NCI-H82 treated with DMSO at 0.1 percent for 48 hours (cell line): ENCODE measurements around the gene STRA6.

Experiments used
- DNase-seq: peaks from one replicate; lab custom pipeline; 2025; ENCODE audit not compliant: unreplicated experiment; lab: John Stamatoyannopoulos, UW

Gene STRA6

DNA sequence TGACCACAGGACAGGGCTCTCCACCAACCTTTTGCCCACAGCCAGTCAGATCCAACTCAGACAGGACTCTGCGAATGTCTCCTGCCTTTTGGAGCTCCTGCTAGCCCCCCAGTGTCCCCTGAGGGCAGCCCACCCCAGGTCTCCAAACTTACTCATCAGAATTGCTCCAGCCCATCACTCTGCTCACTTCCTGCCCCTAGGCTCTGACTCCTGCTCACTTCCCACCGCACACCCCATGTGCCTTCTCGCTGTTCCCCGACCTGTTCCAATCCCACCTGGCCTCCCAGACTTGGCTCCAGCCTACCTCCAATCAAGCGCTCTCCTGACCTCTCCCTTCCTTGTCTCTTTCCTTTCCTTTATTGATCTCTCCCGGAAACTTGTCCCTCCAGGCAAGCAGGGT lies 5.9 kb upstream of the STRA6 start:
- DNase-seq = no peak

GRCh38 chr15:74207652-74208440 lies 5.3 kb upstream of the STRA6 start:
- DNase-seq = no peak

GRCh38 chr15:74206801-74207281 lies 4.3 kb upstream of the STRA6 start:
- DNase-seq = no peak

GRCh38 chr15:74205582-74205947 lies 3.0 kb upstream of the STRA6 start:
- no peak for DNase-seq

DNA sequence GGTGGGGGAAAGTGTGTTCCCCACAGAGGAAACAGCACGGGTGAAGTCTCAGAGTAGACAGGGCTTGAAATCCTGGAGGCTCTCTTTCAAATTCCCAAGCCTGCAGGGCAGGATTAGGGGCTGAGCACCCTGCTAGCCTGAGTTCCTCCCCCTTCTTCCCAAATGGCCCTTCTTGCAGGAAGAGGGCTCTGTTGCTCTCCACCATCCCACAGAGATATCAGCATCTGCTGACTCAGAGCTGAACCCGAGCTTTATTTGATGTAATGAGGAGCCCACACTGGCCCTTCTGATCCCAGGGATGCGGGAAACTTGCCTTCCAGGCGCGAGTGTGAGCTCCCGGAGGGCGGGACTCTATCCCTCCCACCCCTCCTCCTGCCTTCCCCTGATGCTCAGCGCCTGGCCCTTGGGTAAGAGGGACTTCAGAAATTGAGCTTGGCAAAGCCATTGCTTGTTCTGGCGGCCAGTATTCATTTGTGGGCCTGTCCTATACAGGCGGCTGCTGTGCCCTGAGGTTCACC lies 1.4 kb upstream of the STRA6 start:
- DNase-seq = peak; percentile 49

- no peak for DNase-seq
Observed at GRCh38 chr15:74201710-74202420, 722 bp downstream of the STRA6 start.

GRCh38 chr15:74200871-74201419 lies 1.6 kb downstream of the STRA6 start:
- DNase-seq = no peak

DNA sequence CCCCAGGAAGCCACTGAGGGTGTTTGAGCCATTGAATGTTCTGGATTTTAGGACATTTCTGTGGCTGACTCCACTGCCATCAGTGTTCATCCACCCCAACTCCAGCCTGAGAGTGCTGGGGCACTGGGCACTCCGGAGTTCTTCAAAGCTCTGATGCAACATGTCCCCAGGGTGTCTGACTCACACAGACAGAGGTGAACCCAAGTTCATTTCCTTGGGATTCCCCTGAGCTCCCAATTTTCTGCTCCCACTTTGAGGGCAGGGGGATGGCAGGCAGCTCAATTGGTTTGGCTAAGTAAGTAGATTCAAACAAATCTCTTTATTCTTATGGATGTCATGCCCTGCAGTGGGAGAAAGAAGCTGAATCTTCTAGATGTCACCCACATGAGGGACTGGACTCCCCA lies 2.2 kb downstream of the STRA6 start:
- DNase-seq = no peak

GRCh38 chr15:74199297-74199652 lies 3.3 kb downstream of the STRA6 start:
- DNase-seq = no peak

DNA sequence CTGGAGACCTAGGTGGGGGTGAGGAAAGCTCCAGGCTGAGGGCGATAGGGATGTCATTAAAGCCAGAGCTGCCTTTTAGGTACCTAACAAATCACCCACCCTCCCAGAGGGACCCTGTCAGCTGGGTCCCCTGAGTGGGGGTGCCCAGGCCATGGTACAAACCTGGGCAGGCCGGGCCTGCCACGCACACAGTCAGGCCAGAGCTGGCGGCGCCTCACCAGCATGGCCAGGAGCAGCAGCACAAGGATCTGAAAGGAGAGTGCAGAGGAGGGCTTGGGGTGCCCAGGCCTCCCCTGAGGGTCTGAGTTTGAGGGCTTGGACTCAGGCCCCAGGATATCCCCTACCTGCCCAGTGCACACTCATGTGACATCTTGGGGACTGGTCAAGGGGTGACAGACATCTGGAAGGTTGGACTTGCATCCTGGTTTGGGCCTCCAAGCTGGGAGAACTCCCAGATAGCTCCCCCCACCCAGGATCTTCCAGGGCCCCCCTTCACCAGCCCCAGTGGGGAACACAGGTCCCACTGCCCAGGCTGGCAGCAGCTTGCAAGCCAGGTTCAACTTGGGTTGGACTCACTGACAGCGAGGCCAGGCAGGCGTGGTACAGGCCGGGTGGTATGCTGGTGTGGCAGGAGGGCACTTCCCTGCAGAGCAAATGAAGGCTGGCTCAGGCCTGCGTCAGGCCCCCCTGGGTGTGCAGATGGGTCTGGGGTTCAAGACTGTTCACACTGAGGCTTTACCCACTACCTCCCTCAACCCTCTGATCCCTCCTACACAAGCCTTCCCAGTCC lies 5.2 kb downstream of the STRA6 start:
- no peak for DNase-seq

- no peak for DNase-seq
Observed at GRCh38 chr15:74196175-74196574, 6.4 kb downstream of the STRA6 start.

DNA sequence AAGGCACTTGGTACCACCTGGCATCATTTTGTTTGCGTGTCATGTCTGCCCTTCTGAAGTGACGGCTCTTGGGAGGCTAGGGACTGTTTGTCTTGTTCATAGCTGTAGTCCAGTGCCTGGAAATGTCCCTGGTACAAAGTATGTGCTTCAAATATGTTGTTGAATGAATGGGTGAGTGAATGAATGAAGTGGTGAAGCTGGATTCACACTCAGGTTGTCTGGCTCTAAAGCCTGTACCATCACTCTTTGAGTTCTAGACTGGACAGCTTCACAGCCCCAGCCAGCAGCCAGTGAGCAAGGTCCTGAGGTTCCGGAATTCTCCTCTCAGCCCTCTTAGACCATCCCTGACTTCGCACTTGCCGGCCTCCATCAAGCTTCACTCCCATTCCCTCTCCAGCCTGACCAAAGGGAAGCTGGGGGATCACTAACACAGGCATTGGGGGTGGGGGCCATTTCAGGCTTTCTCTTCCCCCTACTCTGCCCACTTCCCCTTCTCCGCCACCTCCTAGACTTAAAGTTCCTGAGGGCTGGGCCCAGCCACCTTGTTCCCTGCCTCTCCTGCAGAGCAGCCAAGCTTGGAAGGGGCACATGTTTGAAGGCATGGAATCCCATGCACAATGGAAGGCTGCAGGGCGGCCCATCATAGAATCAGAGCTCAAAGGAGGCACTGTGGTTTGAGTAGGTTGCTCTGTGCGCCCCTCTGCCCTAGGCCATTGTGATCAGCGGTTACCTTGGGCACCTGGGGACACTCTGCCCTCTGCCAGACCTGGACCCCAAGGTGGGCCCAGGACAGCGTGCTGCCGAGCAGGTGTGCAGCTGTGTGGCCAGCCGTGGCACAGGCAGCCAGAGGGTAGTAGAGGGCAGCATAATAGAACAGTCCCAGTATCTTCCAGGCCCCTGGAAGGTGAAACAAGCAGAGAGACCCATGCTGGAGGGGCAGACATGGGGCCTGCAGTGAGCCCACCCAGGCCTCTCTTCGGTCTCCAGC lies 7.7 kb downstream of the STRA6 start:
- no peak for DNase-seq

DNA sequence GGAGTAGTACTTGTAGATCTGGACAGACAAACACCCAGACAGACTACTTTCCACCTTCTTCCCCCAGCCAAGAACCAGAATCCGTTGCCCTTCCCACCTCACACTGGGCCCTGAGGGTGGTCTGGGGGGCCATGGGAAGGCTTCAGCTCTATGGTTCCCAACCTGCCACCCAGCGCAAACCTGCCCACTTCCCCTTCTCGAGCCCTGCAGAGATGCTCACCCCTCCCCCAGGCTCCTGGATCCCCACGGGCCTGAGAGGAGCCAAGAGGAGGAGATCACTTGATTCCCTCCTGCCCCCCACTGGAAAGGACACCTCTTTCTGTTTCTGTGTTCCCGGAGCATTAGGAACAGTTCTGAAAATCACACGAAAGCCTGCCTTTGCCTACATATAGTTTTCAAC lies 8.7 kb downstream of the STRA6 start:
- DNase-seq = no peak

- peak; percentile 35 for DNase-seq
Observed at GRCh38 chr15:74193299-74193718, 9.3 kb downstream of the STRA6 start.

DNA sequence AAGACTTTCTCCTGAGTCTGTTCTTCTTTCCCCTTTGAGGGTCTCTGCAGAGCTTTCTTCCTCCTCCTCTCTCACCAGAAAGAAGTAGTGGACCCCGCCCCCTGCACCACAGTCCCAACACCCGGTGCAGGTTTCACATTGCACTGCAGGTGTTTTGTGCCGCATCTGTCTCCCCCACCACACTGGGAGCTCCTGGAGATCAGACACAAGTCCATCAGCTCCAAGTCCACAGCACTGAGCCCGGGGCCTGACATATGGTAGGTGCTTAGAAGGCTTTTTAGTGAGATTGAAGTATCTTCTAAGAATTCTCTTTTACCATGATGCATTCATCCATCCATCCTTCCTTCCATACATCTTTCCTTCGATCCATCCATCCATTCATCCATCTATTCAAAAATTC lies 9.8 kb downstream of the STRA6 start:
- no peak for DNase-seq

- peak; percentile 14 for DNase-seq
Observed at GRCh38 chr15:74191798-74192197, 10.8 kb downstream of the STRA6 start.

DNA sequence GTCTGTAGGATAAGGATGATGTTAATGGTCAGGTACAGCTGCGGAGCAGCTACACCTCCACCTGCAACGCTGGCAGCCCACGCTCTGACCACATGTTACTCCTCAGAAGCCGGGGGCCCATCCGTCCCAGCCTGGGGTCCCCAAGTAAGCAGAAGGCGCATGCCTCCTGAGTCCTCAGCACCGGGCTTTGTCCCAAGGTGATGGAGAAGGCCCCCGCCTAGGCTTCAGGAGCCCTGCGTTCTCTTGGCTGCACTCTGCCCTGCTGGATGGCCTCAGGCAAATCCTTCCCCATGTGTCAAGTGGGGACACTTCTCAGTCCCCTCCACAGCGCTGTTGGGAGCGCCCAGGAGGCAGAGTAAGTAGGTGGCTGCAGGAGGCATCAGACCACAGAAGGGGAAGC lies 14.4 kb downstream of the STRA6 start:
- DNase-seq = no peak

- DNase-seq = no peak
Observed at GRCh38 chr15:74185710-74186348, 16.8 kb downstream of the STRA6 start.

GRCh38 chr15:74184582-74185091 lies 17.9 kb downstream of the STRA6 start:
- no peak for DNase-seq
